Endothelial cell of umbilical vein (primary cell): ENCODE measurements around the gene PLA2R1. TPM values are rescaled to one million over a fixed set of nuclear protein-coding genes. Genes with fewer than 3 reads are reported as not detected.

Experiments
- BruUV-seq: library from RNA; stranded (reverse); fragments of 400-500 nt; replicated peaks from 2 replicates; lab custom pipeline; 2021; lab: Mats Ljungman, UMichigan
- CTCF ChIA-PET: fragments of 300-600, 350-600 bp; sonication (Branson Sonifier 250); formaldehyde crosslinking; loops from one replicate; lab custom pipeline; 2021; ENCODE audit warnings: antibody characterized with exemption, inconsistent platforms; lab: Charles Lee
- POLR2A ChIA-PET: fragments of 300-600, 350-600 bp; sonication (Branson Sonifier 250); formaldehyde crosslinking; loops from one replicate; lab custom pipeline; 2021; ENCODE audit warnings: antibody characterized with exemption, inconsistent platforms; lab: Charles Lee
- DNase-seq: peaks from one replicate; pipeline ENCODE4 v3.0.0-alpha.2; 2011; ENCODE audit warnings: low read depth, low spot score
- FAIRE-seq: peaks from 2 replicates; lab custom pipeline; 2011; peaks lifted over from hg19 to GRCh38; lab: Jason Lieb, UNC
- H2AFZ ChIP-seq: 2 replicates; pipeline ENCODE4 v1.6.0; 2012; ENCODE audit warnings: low read depth, low read length, control low read depth, inconsistent platforms
- H3K27ac ChIP-seq: 2 replicates; pipeline ENCODE4 v1.5.1; 2011; ENCODE audit warnings: low read depth, mild to moderate bottlenecking, control low read depth, low read length, moderate library complexity; ENCODE audit not compliant: insufficient read depth
- H3K27me3 ChIP-seq, 2 experiments: 2 replicates each; pipeline versions ENCODE4 v1.6.0 to v1.6.1; 2011; ENCODE audit warnings: low read length in 2 of 2, mixed read lengths in 1 of 2; ENCODE audit not compliant: control insufficient read depth in 2 of 2, insufficient read depth in 2 of 2
- H3K36me3 ChIP-seq, 2 experiments: 2 replicates in 1 of 2; 3 replicates in 1 of 2; pipeline ENCODE4 v1.5.1; 2011; ENCODE audit warnings: low read length in 2 of 2, mild to moderate bottlenecking in 1 of 2, moderate library complexity in 1 of 2; ENCODE audit not compliant: control insufficient read depth in 2 of 2, insufficient read depth in 2 of 2; ENCODE audit errors: extremely low read depth in 1 of 2
- H3K4me1 ChIP-seq: 3 replicates; pipeline ENCODE4 v1.5.1; 2011; ENCODE audit warnings: mild to moderate bottlenecking, low read length; ENCODE audit not compliant: control insufficient read depth, insufficient read depth; ENCODE audit errors: extremely low read depth
- H3K4me2 ChIP-seq: 2 replicates; pipeline ENCODE4 v1.6.1; 2011; ENCODE audit warnings: low read length, control low read depth, mixed read lengths; ENCODE audit not compliant: insufficient read depth
- H3K4me3 ChIP-seq, 3 experiments: fragments of 200-600 bp in 1 of 3; sonication (generic), shearing (Covaris generic) in 1 of 3; replicated peaks in 1 of 3; 2 replicates each; pipeline ENCODE4 v1.5.1; 2011 to 2016; ENCODE audit warnings: control low read depth in 3 of 3, low read length in 3 of 3, mild to moderate bottlenecking in 2 of 3, inconsistent platforms in 1 of 3, low read depth in 1 of 3, moderate library complexity in 1 of 3; ENCODE audit not compliant: insufficient read depth in 1 of 3
- H3K79me2 ChIP-seq: 2 replicates; pipeline ENCODE4 v1.6.0; 2012; ENCODE audit warnings: low read length, inconsistent platforms; ENCODE audit not compliant: control insufficient read depth, insufficient read depth
- H3K9ac ChIP-seq: replicated peaks from 2 replicates; pipeline ENCODE3; 2011; ENCODE audit warnings: low read length, control low read depth; ENCODE audit not compliant: insufficient read depth; ENCODE audit errors: extremely low read depth
- H3K9me1 ChIP-seq: replicated peaks from 3 replicates; pipeline ENCODE4 v1.6.0; 2011; ENCODE audit warnings: mild to moderate bottlenecking, low read length; ENCODE audit not compliant: control insufficient read depth, insufficient read depth; ENCODE audit errors: extremely low read depth
- H3K9me3 ChIP-seq: replicated peaks from 2 replicates; pipeline ENCODE4 v1.5.1; 2012; ENCODE audit warnings: low read length, inconsistent platforms; ENCODE audit not compliant: control insufficient read depth, insufficient read depth
- H4K20me1 ChIP-seq: replicated peaks from 2 replicates; pipeline ENCODE3; 2011; ENCODE audit warnings: mild to moderate bottlenecking, low read length; ENCODE audit not compliant: control insufficient read depth, insufficient read depth; ENCODE audit errors: extremely low read depth
- EZH2 ChIP-seq: IDR thresholded peaks from 2 replicates; pipeline ENCODE4 v1.6.1; 2012; ENCODE audit warnings: borderline replicate concordance, low read depth, mild to moderate bottlenecking, moderate library complexity, low read length, inconsistent platforms; ENCODE audit not compliant: severe bottlenecking
- FOS ChIP-seq: IDR thresholded peaks from 2 replicates; pipeline ENCODE4 v1.6.1; 2011; ENCODE audit warnings: mild to moderate bottlenecking, low read length, moderate library complexity, borderline replicate concordance; ENCODE audit not compliant: insufficient read depth
- GATA2 ChIP-seq: IDR thresholded peaks from 2 replicates; pipeline ENCODE4 v1.7.0; 2011; ENCODE audit warnings: low read depth, mild to moderate bottlenecking, moderate library complexity, mixed read lengths, low read length; ENCODE audit not compliant: insufficient read length, insufficient read depth
- JUN ChIP-seq: IDR thresholded peaks from 2 replicates; pipeline ENCODE4 v1.6.1; 2011; ENCODE audit warnings: borderline replicate concordance, low read depth; ENCODE audit not compliant: insufficient read length, insufficient read depth
- MYC ChIP-seq: IDR thresholded peaks from one replicate; pipeline ENCODE4 v1.6.1; 2011; ENCODE audit warnings: mild to moderate bottlenecking, low read depth, low read length
- POLR2A ChIP-seq: IDR thresholded peaks from 2 replicates; pipeline ENCODE4 v1.6.1; 2012; ENCODE audit warnings: low read depth, mild to moderate bottlenecking, control low read depth, low read length
- POLR2AphosphoS5 ChIP-seq: IDR thresholded peaks from 2 replicates; pipeline ENCODE4 v1.6.1; 2012; ENCODE audit warnings: low read depth, mild to moderate bottlenecking, control low read depth, low read length, moderate library complexity; ENCODE audit not compliant: insufficient read depth
- dilution Hi-C: fragments of 300-500 bp; cut with MboI; formaldehyde crosslinking; loops from one replicate; pipeline ENCODE4 v1.15.0; 2019; ENCODE audit warnings: low sequenced_read_pairs; ENCODE audit not compliant: extremely low pct_ligation_motif_present
- intact Hi-C: fragments of 100-400 bp; cut with micrococcal nuclease; formaldehyde crosslinking; loops from one replicate; pipeline ENCODE4 v1.10.0; 2022
- polyA plus RNA-seq, 4 experiments: library from polyadenylated mRNA; depleted of rRNA in 3 of 4; stranded (reverse) in 3 of 4; unstranded in 1 of 4; fragments of >200 nt; gene quantifications; 2 replicates each; pipeline versions ENCODE4 v1.2.1 to v1.2.3, GENCODE V29; 2011 to 2012; ENCODE audit warnings: missing spikeins in 1 of 4
- total RNA-seq: library from RNA; stranded (reverse); gene quantifications from 2 replicates; pipeline ENCODE4 v1.2.3, GENCODE V29; 2021
- TF ChIP-seq, protein P1 (sequence below), 2 donors: IDR thresholded peaks; 1 replicate in 1 of 2; 2 replicates in 1 of 2; pipeline ENCODE4 v1.5.1; 2011; ENCODE audit warnings: low read length in 2 of 2, mild to moderate bottlenecking in 2 of 2, moderate library complexity in 2 of 2, control low read depth in 1 of 2, inconsistent platforms in 1 of 2, low read depth in 1 of 2; ENCODE audit not compliant: insufficient read depth in 1 of 2; ENCODE audit errors: extremely low read depth in 1 of 2
- TF ChIP-seq, protein P2 (sequence below): IDR thresholded peaks from 2 replicates; pipeline ENCODE4 v1.6.1; 2011; ENCODE audit not compliant: insufficient read depth, insufficient read length

Gene PLA2R1
- total and polyA plus RNA-seq, 2 donors (not counting 3 experiments of a cell fraction or from before 2014, with no cell fraction given), result 6.9 to 14.4 TPM

DNA sequence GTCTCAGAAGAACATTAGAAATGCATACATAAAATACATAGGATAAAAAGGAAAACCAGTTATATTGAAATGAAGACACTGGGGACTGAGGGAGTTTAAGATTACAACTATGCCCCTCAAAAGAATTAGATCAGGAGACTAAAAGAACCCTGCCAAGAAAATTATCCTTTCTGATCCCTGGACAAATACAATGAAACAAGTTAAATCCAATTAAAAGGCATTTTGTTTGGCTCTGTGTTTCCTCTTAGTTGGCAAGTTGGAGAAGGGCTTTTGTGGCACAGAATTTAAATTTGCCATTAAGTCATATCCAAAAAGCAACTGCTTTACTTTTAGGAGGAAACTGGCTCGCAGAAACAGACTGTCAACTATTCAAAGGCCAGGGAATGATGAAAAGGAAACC, 165.3 kb downstream of the PLA2R1 start:
- DNase-seq, result no peak
- ChIA-PET CTCF (interaction anchor here (1.0 to 1.2 kb wide), 2 partner anchors 8 to 11 kb away, joined by 3 to 4 read pairs; no protein-coding TSS in a partner anchor), POLR2A (no interaction called here)
- Histone ChIP-seq H3K4me2 (no peak overlapping the region), H3K4me3 (no peak overlapping the region), H3K4me1 (peaks cover 2% of the 10 kb centered on the region), H4K20me1 (no peaks in the 10 kb centered on the region), H3K27ac (no peak overlapping the region), H3K79me2 (no peaks in the 10 kb centered on the region), H3K36me3 (no peaks in the 10 kb centered on the region), H3K27me3 (no peaks in the 10 kb centered on the region), H3K9ac (no peak overlapping the region), H3K9me1 (no peaks in the 10 kb centered on the region), H2AFZ (no peak overlapping the region), H3K9me3 (no peaks in the 10 kb centered on the region)
- FAIRE-seq, result no peak
- dilution Hi-C loops, result no loop called here
- intact Hi-C loops, result no loop called here
- no TSS peak for BruUV-seq
- TF ChIP-seq MYC (no peak), EZH2 (no peak), FOS (no peak), POLR2AphosphoS5 (no peak), POLR2A (no peak), GATA2 (no peak), JUN (no peak)
- TF ChIP-seq, protein P1, sequence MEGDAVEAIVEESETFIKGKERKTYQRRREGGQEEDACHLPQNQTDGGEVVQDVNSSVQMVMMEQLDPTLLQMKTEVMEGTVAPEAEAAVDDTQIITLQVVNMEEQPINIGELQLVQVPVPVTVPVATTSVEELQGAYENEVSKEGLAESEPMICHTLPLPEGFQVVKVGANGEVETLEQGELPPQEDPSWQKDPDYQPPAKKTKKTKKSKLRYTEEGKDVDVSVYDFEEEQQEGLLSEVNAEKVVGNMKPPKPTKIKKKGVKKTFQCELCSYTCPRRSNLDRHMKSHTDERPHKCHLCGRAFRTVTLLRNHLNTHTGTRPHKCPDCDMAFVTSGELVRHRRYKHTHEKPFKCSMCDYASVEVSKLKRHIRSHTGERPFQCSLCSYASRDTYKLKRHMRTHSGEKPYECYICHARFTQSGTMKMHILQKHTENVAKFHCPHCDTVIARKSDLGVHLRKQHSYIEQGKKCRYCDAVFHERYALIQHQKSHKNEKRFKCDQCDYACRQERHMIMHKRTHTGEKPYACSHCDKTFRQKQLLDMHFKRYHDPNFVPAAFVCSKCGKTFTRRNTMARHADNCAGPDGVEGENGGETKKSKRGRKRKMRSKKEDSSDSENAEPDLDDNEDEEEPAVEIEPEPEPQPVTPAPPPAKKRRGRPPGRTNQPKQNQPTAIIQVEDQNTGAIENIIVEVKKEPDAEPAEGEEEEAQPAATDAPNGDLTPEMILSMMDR (IDR thresholded peaks at IDR 0.05; ENCODE audit: extremely low read depth in 1 of 2, insufficient read depth in 1 of 2, low read depth in 1 of 2, low read length in 2 of 2), result no peak
- TF ChIP-seq, protein P2, sequence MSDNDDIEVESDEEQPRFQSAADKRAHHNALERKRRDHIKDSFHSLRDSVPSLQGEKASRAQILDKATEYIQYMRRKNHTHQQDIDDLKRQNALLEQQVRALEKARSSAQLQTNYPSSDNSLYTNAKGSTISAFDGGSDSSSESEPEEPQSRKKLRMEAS, result no peak
